Dermis microvascular lymphatic vessel endothelial cell (primary cell): ENCODE results near the gene C2orf76. TPM values are rescaled to one million over a fixed set of nuclear protein-coding genes. Genes with fewer than 3 reads are reported as not detected.

Source experiments
- DNase-seq, 2 donors: peaks; one replicate each; pipeline versions ENCODE4 v3.0.0 to v3.0.0-alpha.2; 2010; ENCODE audit warnings: low read depth in 2 of 2
- total RNA-seq: library from RNA; depleted of rRNA; stranded (reverse); fragments of >200 nt; gene quantifications from 2 replicates; pipeline ENCODE4 v1.2.1, GENCODE V29; 2014

C2orf76 gene
- total RNA-seq, 1 donor from 2014 or later: 9.8 TPM

DNA sequence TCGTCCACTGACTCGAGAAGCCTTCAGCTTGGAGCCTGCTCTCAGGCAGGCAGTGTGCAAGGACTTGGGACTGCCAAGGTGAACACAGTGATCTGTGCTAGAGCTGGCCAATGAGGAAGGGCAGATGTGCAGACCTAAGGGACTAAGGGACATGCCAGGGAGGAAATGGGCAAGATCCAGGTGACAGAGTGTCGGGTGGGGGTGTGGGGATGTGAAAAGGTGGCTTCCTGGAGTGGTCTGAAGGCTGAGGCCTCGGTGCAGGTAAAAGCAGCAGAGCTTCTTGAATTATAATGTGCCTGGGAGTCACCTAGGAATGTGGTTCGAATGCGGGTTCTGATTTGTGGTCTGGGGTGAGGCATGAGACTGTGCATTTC, 101.0 kb downstream of the C2orf76 start:
- no peak for DNase-seq

DNA sequence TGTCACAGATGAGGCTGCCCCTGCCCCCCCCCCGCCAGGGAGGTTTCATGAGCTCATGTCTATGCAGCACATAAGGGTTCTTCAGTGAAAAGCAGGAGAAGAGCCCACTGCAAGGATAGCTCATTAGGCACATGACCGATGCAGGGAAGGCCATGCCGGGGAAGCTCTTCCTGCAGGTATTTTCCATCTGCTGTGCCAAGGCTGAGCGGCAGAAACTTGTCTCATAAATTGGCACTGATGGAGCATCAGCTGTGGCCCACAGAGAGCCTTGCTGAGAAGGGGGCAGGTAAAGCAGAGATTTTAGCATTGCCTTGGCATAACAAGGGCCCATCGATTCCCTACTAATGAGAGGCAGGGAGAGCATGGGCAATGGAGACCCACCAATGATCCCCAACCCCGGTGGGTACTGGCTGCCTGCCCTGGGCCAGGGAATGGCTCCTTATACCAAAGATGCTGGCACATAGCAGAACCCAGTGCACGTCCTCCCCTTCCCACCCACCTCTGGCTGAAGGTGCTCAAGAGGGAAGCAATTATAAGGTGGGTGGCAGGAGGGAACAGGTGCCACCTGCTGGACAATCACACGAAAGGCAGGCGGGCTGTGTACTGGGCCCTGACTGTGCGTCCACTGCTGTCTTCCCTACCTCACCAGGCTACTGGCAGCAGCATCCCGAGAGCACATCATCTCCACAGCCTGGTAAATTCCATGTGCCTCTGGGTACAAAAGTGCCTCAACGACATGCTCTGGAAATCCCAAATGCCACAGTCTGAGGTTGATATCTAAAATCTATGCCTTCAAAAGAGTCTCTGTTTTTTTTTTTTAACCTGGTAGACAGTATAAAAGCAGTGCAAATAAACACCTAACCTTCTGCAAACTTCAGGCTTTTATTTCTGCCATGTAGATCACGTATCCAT, 101.6 kb downstream of the C2orf76 start:
- peak; percentile 69 to 70 for DNase-seq

DNA sequence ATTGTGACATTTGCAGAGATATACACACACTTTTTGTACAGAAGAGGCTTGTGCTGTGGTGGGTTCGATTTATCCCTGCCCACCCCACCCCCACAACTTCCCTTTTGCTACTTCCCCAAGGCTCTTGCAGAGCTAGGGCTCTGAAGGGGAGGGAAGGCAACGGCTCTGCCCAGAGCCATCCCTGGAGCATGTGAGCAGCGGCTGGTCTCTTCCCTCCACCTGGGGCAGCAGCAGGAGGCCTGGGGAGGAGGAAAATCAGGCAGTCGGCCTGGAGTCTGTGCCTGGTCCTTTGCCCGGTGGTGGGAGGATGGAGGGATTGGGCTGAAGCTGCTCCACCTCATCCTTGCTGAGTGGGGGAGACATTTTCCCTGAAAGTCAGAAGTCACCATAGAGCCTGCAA, 103.0 kb downstream of the C2orf76 start:
- DNase-seq: no peak

DNA sequence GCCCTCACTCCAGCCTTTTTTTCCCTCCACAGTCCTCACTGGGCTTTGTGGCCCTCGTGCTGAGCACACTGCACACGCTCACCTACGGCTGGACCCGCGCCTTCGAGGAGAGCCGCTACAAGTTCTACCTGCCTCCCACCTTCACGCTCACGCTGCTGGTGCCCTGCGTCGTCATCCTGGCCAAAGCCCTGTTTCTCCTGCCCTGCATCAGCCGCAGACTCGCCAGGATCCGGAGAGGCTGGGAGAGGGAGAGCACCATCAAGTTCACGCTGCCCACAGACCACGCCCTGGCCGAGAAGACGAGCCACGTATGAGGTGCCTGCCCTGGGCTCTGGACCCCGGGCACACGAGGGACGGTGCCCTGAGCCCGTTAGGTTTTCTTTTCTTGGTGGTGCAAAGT, 103.6 kb downstream of the C2orf76 start:
- no peak for DNase-seq

DNA sequence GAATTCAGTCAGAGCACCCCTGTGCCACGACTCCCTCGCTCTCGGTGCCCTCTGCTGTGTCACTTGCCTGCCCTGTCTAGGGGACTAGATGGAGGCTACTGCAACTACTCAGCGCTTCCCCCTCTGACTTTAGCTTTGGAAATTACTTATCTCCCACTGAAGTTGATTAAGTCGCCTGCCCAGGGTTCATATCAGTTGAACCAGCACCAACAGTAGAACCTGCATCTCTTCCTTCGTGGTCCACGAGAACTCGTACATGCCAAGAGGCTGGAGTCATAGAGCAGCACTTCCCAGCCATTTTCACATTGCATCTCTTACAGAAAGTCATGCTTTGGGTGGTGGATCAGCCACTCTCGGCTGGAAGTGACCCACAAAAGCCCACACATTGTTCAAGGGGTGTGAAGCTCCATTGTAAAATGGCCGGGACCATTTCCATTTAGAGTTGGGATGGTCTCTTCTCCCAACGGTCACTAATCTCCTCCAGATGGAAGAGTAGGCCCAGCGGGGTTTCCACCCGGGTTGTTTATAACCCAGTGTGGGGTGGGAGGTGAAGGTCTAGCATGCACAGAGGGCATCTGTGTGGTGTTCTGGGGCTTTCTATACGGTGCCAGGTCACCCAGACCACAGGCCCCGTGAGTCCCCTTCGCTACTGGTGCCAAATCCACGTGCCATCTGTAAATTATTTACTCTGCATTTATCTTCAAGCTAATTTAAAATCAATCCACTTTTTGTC, 105.0 kb downstream of the C2orf76 start:
- no peak for DNase-seq

DNA sequence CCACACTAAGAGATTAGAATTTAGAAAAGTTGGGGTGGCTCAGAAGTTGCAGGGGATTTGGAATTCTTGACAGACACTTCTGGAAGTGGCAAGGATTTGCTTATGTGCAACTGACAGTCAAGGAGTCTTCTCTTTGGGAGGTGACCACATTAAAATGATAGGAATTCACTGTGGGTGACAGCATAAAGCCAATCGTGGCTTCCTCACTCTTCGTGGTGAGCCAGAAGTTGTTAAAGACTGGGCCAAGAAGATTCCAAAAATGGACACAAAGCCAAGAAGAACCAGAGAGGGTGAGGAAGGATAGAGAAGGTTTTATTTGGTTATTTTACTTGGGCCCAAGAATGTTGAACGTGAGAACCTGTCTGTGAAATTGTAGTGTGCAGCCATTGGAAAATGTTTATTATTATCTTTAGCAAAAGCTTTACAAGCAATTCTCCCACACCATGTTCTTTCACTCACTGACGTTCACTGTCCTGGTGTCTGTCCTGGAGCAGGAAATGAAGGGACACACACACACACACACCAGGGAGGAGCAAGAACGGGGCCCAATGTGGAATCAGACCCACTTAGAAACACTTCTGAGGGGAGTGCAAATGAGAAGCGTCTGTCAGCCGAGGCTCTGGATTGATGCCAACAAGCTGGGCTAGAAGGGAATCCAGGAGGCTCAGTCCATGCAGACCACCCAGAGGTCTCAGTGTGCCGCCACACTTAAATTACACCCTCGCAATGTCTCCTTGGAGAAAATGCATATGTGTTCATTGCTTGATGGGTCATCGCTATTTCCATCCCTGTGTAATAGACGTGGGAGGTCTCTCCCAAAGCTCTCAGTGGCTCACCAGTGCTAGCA, 105.8 kb downstream of the C2orf76 start:
- no peak for DNase-seq

DNA sequence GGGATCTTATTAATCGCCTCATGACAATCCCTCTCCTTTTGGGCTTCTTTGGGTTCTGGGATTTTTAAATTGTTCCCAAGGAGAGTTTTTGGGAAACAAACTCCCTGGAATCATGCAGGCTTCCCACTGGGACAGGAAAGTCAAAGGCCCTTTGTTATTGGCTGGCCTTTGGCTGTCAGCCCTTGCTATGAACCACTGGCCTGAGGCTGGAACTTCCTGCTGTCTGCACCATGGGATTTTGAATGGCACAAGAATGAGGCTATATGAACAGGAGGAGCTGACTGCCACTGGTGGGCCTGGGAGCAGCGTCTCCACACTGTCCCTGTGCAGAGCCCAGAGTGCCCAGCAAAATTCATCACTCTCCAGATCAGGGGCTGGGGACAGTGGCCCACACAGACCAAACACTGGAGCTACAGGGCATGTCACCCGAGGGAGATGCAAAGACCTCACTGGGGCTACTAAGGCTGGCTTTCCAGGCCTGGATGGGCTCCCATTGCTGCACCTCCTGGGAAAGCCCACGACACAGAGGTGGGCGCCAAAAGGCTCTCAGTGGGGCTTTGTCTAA, 107.3 kb downstream of the C2orf76 start:
- peak; percentile 50 to 73 for DNase-seq

DNA sequence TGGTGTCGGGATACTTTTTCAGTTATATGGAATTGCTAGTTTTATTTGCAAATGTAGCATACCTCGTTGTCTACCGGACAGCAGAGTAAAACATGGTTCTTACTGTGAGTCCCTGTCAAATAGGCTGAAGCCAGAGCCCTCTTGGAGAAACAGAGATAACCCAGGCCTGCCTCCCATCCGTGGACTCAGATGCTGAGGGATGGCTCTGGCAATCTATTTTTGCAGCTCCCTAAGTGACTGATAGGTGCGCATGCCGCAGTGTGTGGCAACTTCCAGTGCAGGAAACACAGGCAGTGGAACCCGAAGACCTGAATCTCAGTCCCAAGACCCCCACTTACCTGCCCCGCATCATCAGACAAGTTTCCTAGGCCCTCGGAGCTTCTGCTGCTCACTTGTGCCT, 109.4 kb downstream of the C2orf76 start:
- DNase-seq: no peak

DNA sequence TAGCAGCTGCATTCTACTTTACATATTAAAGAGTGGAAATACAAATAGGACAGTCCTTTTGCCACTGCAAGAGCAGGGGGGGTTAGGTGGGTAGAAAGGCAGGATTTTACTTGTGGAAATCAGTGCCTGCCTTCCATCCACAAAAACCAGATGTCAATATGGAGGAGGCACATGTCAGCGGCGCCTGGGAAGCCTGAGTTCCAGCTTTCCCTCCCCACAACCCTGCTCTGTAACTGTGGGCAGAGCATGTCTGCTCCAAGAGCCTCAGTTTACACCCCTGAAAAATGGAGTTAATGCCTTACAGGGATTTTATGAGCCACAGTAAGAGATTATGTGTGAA, 110.1 kb downstream of the C2orf76 start:
- DNase-seq: no peak

DNA sequence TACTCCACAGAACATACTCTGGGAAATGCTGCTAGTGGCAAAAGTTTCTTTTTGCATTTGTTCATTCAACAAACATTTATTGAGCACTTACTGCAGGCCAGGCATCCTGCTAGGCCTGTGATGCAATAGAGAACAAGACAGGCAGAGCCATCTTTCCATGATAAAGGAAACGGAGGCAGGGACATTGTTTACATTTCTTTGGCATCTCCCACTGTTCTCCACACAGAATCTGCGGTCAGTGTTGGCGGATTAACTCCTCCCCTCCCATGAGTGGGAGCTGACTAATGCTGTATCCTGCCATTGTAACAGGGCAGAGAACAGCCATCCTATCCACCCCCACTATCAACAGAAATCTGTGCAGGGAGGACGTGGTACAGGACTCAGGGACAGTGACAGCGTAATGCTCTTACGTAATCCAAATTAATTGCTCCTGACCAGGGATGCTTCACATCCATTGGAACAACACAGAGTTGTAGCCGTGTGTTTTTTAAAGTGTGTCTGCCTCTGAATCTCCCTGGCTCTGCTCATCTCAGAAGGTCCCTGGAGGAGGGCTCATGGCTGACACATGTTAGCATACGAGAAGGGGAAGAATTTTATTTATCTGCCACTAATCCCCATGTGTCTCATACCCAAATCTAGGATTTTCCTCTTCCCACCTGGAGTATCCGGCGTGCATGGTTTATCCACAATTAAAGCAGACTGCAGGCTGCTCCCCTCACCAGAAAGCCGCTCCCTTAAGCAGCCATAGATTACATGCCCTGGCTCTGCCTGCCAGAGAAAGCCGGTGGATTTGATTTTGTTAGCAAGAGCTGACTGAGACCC, 110.7 kb downstream of the C2orf76 start:
- DNase-seq: peak; percentile 98

DNA sequence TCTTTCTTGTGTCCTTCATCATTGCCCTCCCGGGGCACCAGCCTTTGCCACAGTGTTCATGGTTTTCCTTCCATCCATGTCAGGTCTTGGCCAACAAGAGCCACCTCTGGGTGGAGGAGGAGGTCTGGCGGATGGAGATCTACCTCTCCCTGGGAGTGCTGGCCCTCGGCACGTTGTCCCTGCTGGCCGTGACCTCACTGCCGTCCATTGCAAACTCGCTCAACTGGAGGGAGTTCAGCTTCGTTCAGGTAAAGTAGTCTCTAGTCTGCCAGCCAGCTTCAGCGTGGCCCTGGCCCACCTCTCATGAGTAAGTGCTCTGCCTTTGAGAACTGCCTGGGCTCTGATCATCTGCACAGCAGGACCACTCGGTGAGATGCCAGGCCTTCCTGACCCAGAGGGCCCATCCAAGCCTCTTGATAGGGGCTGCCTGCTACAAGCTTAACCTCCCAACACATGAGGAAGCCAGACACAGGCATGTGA, 112.0 kb downstream of the C2orf76 start:
- no peak for DNase-seq

DNA sequence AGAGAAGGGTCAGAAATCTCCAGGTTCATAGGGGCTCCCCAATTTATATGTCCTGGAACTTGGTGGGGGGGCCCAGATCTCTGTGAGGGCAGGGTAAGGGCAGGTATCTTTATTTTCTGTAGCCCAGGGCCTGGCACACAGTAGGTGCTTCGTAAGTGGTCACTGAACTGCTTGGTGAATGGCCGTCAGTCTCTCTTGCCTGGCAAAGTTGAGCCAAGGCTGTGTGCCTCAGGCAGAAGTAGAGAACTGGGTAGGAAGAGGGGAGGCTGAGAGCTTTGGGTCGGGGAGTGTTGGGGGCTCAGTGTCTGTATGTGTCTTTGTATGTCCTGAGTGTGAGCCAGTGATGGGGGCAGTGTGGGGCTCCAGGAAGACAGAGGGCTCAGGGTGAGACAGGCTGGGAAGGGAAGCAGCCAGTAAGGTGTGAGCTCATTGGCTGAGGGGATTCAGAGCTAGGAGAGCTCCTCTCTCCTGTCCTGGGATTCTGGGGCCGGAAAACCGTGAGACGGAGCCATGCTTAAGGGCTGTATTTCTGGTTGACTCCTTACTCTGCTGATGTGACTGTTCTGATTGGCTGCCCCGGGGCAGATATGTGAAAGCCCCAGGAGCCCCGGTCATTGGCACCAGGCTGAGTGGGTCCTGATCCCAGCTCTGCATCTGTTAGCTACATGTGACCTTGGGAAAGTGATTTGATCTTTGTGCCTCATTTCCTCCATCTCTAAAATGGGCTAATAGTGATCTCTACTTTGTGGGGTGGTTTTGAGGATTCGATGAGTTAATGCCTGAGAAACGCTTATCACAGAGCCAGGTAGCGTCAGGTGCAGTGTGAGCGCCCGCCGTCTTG, 112.7 kb downstream of the C2orf76 start:
- no peak for DNase-seq

DNA sequence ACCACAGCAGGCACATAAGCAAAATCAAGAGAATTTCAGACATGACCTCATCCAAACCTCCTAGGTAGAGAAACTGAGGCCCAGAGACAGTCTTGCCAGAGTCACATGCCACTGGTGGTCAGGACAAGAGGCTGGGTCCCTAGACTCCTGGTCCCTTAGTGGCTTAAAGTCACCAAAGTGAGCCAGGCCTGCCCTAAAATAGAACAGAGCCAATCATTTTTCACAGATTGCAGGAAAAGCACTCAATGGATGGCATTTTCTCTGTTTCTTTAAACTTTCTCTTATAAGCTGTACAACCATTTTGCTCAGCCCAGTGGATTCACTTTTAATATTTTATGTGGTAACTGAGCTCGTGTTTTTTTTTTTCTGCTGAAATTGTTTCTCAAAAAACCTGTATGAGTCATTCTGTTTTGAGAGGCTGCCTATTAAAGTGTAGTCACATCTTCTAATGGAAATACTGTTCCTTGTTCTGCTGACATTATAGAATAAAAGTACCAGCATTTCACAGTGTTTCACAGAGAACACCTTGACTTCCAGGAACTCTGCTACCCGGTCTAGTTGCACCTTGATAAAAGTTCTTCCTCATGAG, 113.4 kb downstream of the C2orf76 start:
- peak in 1 of 2 donors; percentile 60 for DNase-seq

Other genes starting within 250 kb of the C2orf76 start
- gene C1QL2, start 208.1 kb downstream of the C2orf76 start, total RNA-seq: not detected in 2 replicates
- 7.7 and 7.8 TPM in 2 replicates for gene STEAP3, start 143.0 kb downstream of the C2orf76 start, total RNA-seq
- gene DBI, start 143 bp upstream of the C2orf76 start, total RNA-seq: 77.0 and 103 TPM in 2 replicates
- 0.13 TPM in 2 replicates for gene TMEM37, start 65.0 kb upstream of the C2orf76 start, total RNA-seq
- not detected in 2 replicates for gene SCTR, start 157.6 kb upstream of the C2orf76 start, total RNA-seq
- gene CFAP221, start 177.6 kb upstream of the C2orf76 start, total RNA-seq: under 0.01 TPM in 1 of 2 replicates, not detected in the other